GM18502 (cell line): Measurements from ENCODE around the gene AVEN.
"Not testable (repeated sequence)": the region's sequence is repeated elsewhere in the genome, so short reads cannot be mapped to it uniquely, and the experiment has no call there.

Source experiments
- ATAC-seq: cut with Tn5 transposase; IDR thresholded peaks from one replicate; pipeline ENCODE4 v1.9.1; 2021; ENCODE audit warnings: mild to moderate bottlenecking; ENCODE audit not compliant: unreplicated experiment, poor library complexity

AVEN gene

DNA sequence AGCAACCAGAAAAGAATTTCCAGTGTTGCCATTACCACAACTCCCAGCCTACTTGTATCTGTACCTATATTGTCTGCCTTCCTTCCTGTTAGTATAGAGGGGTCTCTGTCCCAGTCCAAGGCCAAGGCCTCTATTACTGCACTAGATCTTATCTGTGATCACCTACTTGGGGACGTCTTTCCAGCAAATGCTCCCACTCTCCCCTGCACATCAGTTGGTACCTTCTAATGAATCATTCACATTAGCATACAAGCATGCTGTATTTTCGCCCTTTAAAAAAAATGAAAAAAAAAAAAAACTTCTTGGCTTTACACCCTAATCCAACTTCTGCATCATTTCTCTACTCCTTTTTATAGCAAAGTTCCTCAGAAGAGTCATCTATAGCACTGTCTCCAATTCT is 4.8 kb upstream of the AVEN start:
- ATAC-seq: no peak

DNA sequence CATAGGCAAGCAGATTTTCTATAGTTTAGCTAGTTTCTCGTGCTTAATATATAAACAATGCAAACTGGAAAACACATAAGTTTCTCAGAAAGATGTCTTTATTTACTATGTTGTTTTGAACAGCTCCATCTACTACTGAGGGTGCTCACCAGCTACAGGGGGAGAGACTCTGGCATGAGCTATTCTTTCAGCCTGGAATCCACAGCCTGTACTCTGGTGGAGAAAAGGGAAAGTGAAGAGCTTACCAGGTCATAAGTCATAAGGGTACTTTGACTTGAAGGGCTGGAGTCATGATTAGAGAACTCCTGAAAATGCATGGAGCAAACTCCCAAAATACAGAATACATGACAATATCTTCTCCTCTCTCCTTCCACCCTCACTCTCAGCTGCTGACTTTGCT is 4.4 kb upstream of the AVEN start:
- ATAC-seq: no peak

- ATAC-seq: peak; percentile 18
Measured at GRCh38 chr15:34039790-34040113, 748 bp upstream of the AVEN start.

DNA sequence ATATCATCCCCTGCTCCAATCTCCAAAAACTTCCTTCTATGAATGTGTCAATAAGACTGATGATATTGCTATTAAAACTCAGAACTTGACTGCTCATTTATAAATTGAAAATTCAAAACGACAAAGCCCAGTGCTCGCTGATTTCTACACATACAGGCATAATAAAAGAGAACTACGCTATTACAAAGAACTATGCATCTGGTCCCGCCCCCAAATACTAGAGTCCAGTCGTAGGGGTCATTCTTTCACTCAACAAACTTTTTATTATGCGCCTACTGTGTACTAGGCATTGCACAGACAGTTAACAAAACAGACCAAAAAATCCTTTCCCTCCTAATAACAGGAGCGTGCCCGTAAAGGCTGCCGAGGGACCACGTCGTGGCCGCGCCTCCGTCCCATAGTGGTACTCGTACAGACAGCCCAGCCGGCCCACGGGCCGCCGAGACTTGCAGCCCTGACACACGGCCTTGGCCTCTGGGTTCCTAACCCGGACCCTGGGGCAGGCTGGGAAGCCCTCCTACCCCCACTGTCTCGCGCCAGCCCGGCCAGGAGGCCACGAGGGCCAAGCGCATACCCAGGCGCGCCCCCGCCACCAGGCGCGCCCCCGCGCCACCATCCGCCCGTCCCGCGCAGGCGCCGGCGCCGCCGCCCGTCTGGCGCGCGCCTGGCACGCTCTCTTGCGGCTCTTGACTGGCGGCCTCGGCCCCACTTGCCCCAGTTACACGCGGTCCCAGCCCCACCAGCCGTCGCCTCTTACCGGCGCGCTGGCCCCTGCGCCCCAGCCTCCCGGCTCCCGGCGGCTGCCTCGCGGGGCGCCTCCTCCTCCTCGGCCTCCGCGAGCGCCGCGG is 757 bp downstream of the AVEN start:
- peak; percentile 75 for ATAC-seq

DNA sequence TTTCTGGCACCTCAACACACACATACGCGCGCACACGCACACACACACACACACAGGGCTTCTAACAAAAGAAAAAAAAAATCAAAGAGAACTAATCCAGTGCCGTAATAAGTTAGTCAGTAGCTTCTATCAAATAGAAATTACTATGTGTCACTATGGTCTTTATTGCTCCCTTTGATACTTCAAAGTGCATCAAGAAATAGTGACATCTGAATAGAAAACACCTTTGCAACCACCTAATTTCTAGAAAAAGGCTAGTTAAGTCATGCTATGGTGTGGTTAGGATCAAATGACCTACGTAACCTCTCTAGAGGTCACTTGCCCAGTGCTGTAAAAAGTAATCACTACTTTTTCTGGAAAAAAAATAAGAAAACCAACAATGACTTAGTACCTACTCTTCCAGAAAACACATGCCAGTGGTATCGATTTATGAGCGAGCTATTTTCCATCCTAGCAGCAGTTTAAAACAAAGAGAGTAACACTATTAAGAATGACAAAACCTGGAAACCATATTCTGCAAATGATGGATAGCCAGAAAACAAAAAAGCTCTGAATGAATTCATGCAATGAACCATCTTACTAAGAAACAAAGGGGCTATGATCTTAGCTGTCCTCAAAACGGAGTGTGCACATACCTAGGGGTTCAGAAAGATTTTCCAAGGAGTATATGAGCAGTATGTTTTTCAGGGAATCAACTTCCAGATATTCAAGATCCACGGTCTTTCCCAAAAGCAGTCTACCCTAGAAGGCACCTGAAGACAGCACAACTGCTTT is 6.8 kb downstream of the AVEN start:
- no peak for ATAC-seq

GRCh38 chr15:34027606-34028005 is 11.4 kb downstream of the AVEN start:
- no peak for ATAC-seq

DNA sequence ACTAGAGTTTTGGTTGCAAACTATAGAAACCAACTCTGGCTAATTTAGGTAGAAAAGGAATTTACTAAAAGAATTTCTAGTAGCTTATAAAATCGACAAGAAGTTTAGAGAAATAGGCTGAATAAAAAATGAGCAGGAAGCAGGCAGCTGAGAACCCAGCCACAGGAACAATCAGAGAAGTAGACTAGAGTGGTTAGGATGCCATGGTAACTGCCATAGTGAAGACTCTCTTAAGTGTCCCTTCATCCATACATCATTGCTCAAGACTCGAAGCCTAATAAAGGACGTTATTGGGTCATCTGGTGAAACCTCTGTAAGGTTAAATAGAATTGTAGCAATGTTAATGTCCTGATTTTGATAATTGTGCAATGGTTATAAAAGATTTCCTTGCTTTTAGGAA is 13.8 kb downstream of the AVEN start:
- ATAC-seq: no peak

GRCh38 chr15:34023907-34024306 is 15.1 kb downstream of the AVEN start:
- ATAC-seq: no peak

GRCh38 chr15:34019369-34019990 is 19.5 kb downstream of the AVEN start:
- no peak for ATAC-seq

DNA sequence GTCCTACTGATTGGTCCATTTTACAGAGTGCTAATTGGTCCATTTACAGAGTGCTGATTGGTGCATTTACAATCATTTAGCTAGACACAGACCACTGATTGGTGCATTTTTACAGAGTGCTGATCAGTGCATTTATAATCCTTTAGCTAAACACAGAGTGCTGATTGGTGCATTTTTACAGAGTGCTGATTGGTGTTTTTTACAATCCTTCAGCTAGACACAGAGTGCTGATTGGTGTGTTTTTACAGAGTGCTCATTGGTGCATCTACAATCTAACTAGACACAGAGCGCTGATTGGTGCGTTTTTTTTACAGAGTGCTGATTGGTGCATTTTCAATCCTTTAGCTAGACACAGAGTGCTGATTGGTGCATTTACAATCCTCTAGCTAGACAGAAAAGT is 20.3 kb downstream of the AVEN start:
- not testable (repeated sequence) for ATAC-seq

DNA sequence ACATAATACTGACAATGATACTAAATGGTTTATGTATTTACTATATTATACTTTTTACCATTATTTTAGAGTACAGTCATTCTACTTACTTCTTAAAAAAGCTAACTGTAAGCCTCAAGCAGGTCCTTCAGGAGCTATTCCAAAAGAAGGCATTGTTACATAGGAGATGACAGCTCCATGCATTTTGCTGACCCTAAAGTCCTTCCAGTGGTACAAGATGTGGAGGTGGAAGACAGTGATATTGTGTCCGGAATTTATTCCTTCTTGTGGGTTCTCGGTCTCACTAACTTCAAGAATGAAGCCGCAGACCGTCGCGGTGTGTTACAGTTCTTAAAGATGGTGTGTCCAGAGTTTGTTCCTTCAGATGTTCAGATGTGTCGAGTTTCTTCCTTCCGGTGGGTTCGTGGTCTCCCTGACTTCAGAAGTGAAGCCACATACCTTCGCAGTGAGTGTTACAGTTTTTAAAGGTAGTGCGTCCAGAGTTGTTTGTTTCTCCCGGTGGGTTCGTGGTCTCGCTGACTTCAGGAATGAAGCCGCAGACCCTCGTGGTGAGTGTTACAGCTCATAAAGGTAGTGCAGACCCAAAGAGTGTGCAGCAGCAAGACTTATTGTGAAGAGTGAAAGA is 20.9 kb downstream of the AVEN start:
- no peak for ATAC-seq

DNA sequence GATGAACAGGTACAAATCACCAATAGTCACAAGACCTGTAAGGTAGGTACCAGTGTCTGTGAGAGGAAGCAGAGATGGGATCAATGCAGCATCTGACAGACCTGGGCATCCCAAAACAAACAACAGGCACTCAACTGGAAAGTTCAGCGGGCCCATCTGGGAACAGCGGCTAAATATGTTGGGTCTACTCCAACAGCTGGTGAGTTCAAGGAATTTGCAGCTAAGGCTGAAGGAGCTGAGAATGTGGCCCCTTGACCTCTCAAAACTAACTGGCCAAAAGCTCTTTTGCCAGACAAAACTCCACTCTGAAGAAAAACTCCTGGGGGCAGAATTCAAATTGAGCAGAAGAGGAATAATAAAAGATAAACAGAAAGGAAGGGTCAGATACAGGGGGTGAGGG is 24.4 kb downstream of the AVEN start:
- ATAC-seq: no peak

GRCh38 chr15:34013746-34014145 is 25.3 kb downstream of the AVEN start:
- no peak for ATAC-seq

- ATAC-seq: no peak
Measured at GRCh38 chr15:34012461-34013028, 26.5 kb downstream of the AVEN start.

- ATAC-seq: no peak
Measured at GRCh38 chr15:34011481-34011880, 27.5 kb downstream of the AVEN start.

- no peak for ATAC-seq
Measured at GRCh38 chr15:34010921-34011320, 28.1 kb downstream of the AVEN start.

DNA sequence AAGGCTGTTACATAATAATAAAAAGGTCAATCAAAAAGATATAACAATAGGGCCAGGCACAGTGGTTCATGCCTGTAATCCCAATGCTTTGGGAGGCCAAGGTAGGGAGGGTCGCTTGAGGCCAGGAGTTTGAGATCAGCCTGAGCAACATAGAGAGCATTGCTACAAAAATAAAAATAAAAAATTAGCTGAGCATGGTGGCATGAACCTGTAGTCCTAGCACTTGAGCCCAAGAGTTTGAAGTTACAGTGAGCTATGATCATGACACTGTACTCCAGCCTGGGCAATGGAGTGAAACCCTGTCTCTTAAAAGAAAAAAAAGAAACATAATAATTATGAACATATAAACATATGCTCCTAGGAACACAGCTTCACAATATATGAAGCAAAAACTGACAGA is 29.3 kb downstream of the AVEN start:
- ATAC-seq: no peak

DNA sequence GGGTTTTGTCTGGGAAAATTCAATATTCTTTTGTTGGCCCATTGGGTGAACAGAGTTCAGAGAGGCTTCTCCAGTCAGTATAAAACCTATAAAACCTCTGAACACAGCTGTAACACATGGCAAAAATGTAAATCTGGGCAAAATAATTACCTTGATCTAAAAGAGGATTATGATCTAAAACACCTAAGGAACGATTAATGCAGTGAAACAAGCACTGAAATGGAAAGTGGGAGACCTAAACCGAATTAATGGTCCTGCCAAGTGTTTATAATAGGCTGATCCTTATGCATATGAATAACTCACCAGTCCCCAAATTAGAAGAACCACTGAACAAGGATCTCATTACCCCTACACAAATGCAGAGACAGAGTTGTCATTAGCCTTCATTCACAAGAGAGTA is 32.6 kb downstream of the AVEN start:
- no peak for ATAC-seq

DNA sequence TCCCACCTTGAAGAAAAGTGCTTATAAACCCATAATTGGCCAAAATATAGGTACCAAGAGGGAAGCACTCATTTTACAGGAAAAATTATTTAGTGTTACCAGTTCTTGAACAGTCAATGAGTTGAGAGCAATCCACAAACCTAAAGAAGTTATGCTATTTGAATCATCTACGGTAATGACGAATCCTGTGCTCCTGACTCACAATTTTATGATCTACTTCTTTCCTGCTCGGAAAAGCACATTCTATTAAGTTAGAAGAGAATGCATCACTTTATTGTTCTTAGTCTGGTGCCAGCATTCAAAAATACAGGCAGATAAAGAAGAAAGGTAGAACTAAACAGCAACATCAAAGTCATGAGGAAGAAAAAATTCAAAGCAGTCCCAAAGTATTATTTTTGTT is 37.5 kb downstream of the AVEN start:
- no peak for ATAC-seq

DNA sequence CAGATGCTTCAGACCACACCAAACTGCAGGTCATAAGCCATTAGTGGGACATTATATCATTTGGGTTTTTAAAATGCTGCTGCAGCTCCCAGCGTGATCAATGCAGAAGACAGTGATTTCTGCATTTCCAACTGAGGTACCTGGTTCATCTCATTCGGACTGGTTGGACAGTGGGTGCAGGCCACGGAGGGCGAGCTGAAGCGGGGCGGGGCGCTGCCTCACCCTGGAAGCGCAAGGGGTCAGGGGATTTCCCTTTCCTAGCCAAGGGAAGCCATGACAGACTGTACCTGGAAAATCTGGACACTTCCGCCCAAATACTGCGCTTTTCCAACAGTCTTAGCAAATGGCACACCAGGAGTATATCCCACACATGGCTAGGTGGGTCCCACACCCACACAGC is 43.3 kb downstream of the AVEN start:
- ATAC-seq: not testable (repeated sequence)
